Measurements from ENCODE around the gene LHB. TPM values are rescaled to one million over a fixed set of nuclear protein-coding genes. Genes with fewer than 3 reads are reported as not detected.

The LHB gene
- total and polyA plus RNA-seq, 2 of the 4 experiments (the other 2 are of a cell fraction) = not detected

DNA sequence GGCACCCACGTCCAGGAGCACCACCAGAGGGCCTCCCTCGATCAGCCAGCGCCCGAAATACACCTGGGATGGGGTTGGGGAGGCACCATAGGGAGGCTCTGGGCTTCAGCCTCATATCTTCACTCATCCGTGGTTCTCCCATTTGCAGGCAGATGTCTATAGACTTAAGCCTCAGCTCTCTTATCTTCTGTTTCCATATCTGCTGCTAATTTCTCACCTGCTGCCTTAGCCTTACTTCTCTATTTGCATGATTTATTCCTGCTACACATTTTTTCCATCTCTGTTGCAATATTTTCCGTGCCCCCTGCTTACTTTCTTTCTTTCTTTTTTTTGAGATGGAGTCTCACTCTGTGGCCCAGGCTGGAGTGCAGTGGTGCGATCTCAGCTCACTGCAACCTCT, 29.6 kb downstream of the LHB start:
- ChIA-PET CTCF (no interaction called here), POLR2A (ENCODE audit: unreplicated experiment) (no interaction called here)
- H4K20me1 ChIP-seq (ENCODE audit: insufficient read depth, low read length) = peaks cover 24% of the 10 kb centered on the region
- ATAC-seq (ENCODE audit: low read depth) (no peak), DNase-seq (no peak)
- WGBS, 2 experiments (ENCODE audit: extremely low coverage in 2 of 2, insufficient read length in 1 of 2) = 100% methylated on average over 1 of the region's 7 CpGs; no CpG with 5 or more reads in 1 of the 2 experiments
- intact Hi-C loops (cut with micrococcal nuclease) (no loop called here), in situ Hi-C loops (cut with MboI; ENCODE audit: low sequenced_read_pairs) (no loop called here), dilution Hi-C loops (cut with HindIII; ENCODE audit: low sequenced_read_pairs, unreplicated experiment) (no loop called here)
- H3K4ac ChIP-seq (ENCODE audit: low read depth, low read length) = no peak overlapping the region
- H2BK5ac ChIP-seq (ENCODE audit: low read depth, low read length, poor library complexity, severe bottlenecking) = no peak overlapping the region
- H3K9me3 ChIP-seq (ENCODE audit: control insufficient read depth, insufficient read depth, low read length) = no peaks in the 10 kb centered on the region
- H2BK20ac ChIP-seq (ENCODE audit: low read depth, low read length) = no peak overlapping the region
- peaks cover 55% of the 10 kb centered on the region for H3K36me3 ChIP-seq (ENCODE audit: control insufficient read depth, insufficient read depth, low read length)
- no peak overlapping the region for H2AFZ ChIP-seq (replicated peaks; ENCODE audit: low read length, poor library complexity)
- no peak overlapping the region for H3K14ac ChIP-seq (replicated peaks; ENCODE audit: low read depth, low read length)
- H3K27me3 ChIP-seq (ENCODE audit: control insufficient read depth, insufficient read depth, low read length) = no peaks in the 10 kb centered on the region
- no peak overlapping the region for H4K8ac ChIP-seq (ENCODE audit: low read depth in 2 of 2, low read length in 2 of 2)
- peaks cover 25 to 72% of the 10 kb centered on the region in 2 experiments for H3K79me1 ChIP-seq (ENCODE audit: low read depth in 1 of 2, low read length in 2 of 2)
- no peak for TF ChIP-seq MAZ (IDR thresholded peaks at IDR 0.05; ENCODE audit: borderline replicate concordance, low read depth, low read length)
- TF ChIP-seq FOS (IDR thresholded peaks at IDR 0.05; ENCODE audit: low read depth, low read length) = no peak
- no peak for TF ChIP-seq SMC3 (IDR thresholded peaks at IDR 0.05; ENCODE audit: low read depth, low read length)
- TF ChIP-seq, protein P1, sequence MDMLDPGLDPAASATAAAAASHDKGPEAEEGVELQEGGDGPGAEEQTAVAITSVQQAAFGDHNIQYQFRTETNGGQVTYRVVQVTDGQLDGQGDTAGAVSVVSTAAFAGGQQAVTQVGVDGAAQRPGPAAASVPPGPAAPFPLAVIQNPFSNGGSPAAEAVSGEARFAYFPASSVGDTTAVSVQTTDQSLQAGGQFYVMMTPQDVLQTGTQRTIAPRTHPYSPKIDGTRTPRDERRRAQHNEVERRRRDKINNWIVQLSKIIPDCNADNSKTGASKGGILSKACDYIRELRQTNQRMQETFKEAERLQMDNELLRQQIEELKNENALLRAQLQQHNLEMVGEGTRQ (IDR thresholded peaks at IDR 0.05; ENCODE audit: low read depth, low read length) = no peak
- TF ChIP-seq CEBPB (IDR thresholded peaks at IDR 0.05; ENCODE audit: low read depth, low read length) = no peak
- TF ChIP-seq RCOR1 (IDR thresholded peaks at IDR 0.05; ENCODE audit: insufficient replicate concordance, low read length) = no peak
- TF ChIP-seq CHD1 (IDR thresholded peaks at IDR 0.05; ENCODE audit: low read depth, low read length) = no peak
- no peak for TF ChIP-seq BHLHE40 (IDR thresholded peaks at IDR 0.05; ENCODE audit: low read depth, low read length)
- TF ChIP-seq NFE2L2 (IDR thresholded peaks at IDR 0.05; ENCODE audit: low read depth, low read length) = no peak
- no peak for TF ChIP-seq RAD21 (IDR thresholded peaks at IDR 0.05; ENCODE audit: low read length)
- no peak overlapping the region for H4K91ac ChIP-seq (ENCODE audit: insufficient read depth, low read depth, low read length)
- peaks cover 10% of the 10 kb centered on the region for H3K4me1 ChIP-seq (ENCODE audit: control insufficient read depth, insufficient read depth, low read length)
- H2BK15ac ChIP-seq (ENCODE audit: low read depth, low read length) = no peak overlapping the region
- no peak overlapping the region for H3K23ac ChIP-seq (ENCODE audit: low read depth, low read length)
- H3K4me3 ChIP-seq (ENCODE audit: insufficient read depth, low read depth, low read length) = no peak overlapping the region
- peaks cover 13% of the 10 kb centered on the region for H3K9me1 ChIP-seq (ENCODE audit: insufficient read depth, low read length)
- no peak overlapping the region for H3K27ac ChIP-seq (ENCODE audit: insufficient read depth, low read length)
- H2BK120ac ChIP-seq (ENCODE audit: low read depth, low read length) = no peak overlapping the region
- no peak overlapping the region for H3K18ac ChIP-seq (ENCODE audit: low read depth, low read length)
- no TSS peak for BruUV-seq (replicated peaks)
- H4K5ac ChIP-seq (ENCODE audit: low read depth, low read length) = no peak overlapping the region
- H3K4me2 ChIP-seq (ENCODE audit: low read depth, low read length) = no peak overlapping the region
- H2AK9ac ChIP-seq (replicated peaks; ENCODE audit: low read depth, low read length, poor library complexity) = no peak overlapping the region
- no peak overlapping the region for H3K9ac ChIP-seq (ENCODE audit: low read depth, low read length)
- no peak overlapping the region for H2AK5ac ChIP-seq (ENCODE audit: low read depth, low read length)
- H3K56ac ChIP-seq (ENCODE audit: extremely low read depth, insufficient read depth, low read length) = no peak overlapping the region

Data from IMR-90 (cell line).